H9 (cell line): ENCODE measurements around the gene ATF6. TPM values are rescaled to one million over a fixed set of nuclear protein-coding genes. Genes with fewer than 3 reads are reported as not detected.

Experiments used
- DNase-seq: peaks from one replicate; pipeline ENCODE4 v3.0.0-alpha.2; 2017
- H2AFZ ChIP-seq: one replicate; pipeline ENCODE4 v1.6.1; 2013; ENCODE audit warnings: mild to moderate bottlenecking, low read length, control low read depth, moderate library complexity
- H2AK5ac ChIP-seq: 2 replicates; pipeline ENCODE4 v1.6.1; 2013; ENCODE audit warnings: low read length, control low read depth, mixed read lengths; ENCODE audit not compliant: insufficient read length
- H2BK120ac ChIP-seq: one replicate; pipeline ENCODE4 v1.6.1; 2013; ENCODE audit warnings: low read depth, mild to moderate bottlenecking, low read length, control low read depth, inconsistent platforms; ENCODE audit not compliant: poor library complexity, severe bottlenecking
- H2BK12ac ChIP-seq: 2 replicates; pipeline ENCODE4 v1.6.1; 2013; ENCODE audit warnings: low read length, control low read depth, mixed read lengths, low read depth; ENCODE audit not compliant: insufficient read length
- H2BK15ac ChIP-seq: 2 replicates; pipeline ENCODE4 v1.6.1; 2013; ENCODE audit warnings: low read depth, low read length, control low read depth
- H2BK20ac ChIP-seq: one replicate; pipeline ENCODE4 v1.6.1; 2013; ENCODE audit warnings: low read depth, mild to moderate bottlenecking, low read length, control low read depth, inconsistent platforms; ENCODE audit not compliant: poor library complexity, severe bottlenecking
- H2BK5ac ChIP-seq: 2 replicates; pipeline ENCODE4 v1.6.1; 2013; ENCODE audit warnings: low read length, control low read depth, mixed read lengths; ENCODE audit not compliant: insufficient read length
- H3K14ac ChIP-seq: 2 replicates; pipeline ENCODE4 v1.6.1; 2013; ENCODE audit warnings: low read length, control low read depth; ENCODE audit not compliant: insufficient read depth
- H3K18ac ChIP-seq: 2 replicates; pipeline ENCODE4 v1.6.1; 2013; ENCODE audit warnings: low read depth, mild to moderate bottlenecking, mixed read lengths, low read length, control low read depth; ENCODE audit not compliant: insufficient read length
- H3K23ac ChIP-seq: 2 replicates; pipeline ENCODE4 v1.6.1; 2013; ENCODE audit warnings: low read length, control low read depth, mixed read lengths, low read depth; ENCODE audit not compliant: insufficient read length
- H3K23me2 ChIP-seq: 2 replicates; pipeline ENCODE4 v1.6.1; 2013; ENCODE audit warnings: low read depth, mild to moderate bottlenecking, mixed read lengths, low read length, control low read depth; ENCODE audit not compliant: insufficient read length, poor library complexity, severe bottlenecking
- H3K27ac ChIP-seq: 2 replicates; pipeline ENCODE4 v1.5.1; 2013; ENCODE audit warnings: low read length, control low read depth, mixed read lengths, low read depth; ENCODE audit not compliant: insufficient read length
- H3K27me3 ChIP-seq: 2 replicates; pipeline ENCODE4 v1.6.1; 2013; ENCODE audit warnings: low read length, control low read depth, inconsistent platforms; ENCODE audit not compliant: insufficient read depth
- H3K4ac ChIP-seq: 2 replicates; pipeline ENCODE4 v1.6.1; 2013; ENCODE audit warnings: low read depth, mild to moderate bottlenecking, control low read depth, inconsistent platforms, low read length, moderate library complexity
- H3K4me1 ChIP-seq: 2 replicates; pipeline ENCODE4 v1.6.1; 2013; ENCODE audit warnings: low read length, control low read depth, inconsistent platforms; ENCODE audit not compliant: insufficient read depth
- H3K4me2 ChIP-seq: 2 replicates; pipeline ENCODE4 v1.6.1; 2013; ENCODE audit warnings: low read length, control low read depth, mixed read lengths; ENCODE audit not compliant: insufficient read length, insufficient read depth
- H3K56ac ChIP-seq: 2 replicates; pipeline ENCODE4 v1.6.1; 2013; ENCODE audit warnings: low read depth, mild to moderate bottlenecking, mixed read lengths, low read length, control low read depth; ENCODE audit not compliant: insufficient read length
- H3K79me1 ChIP-seq: 2 replicates; pipeline ENCODE4 v1.6.1; 2013; ENCODE audit warnings: low read depth, mild to moderate bottlenecking, moderate library complexity, low read length, control low read depth, inconsistent platforms; ENCODE audit not compliant: insufficient read depth, poor library complexity, severe bottlenecking
- H3K79me2 ChIP-seq: 2 replicates; pipeline ENCODE4 v1.6.1; 2013; ENCODE audit warnings: low read length, control low read depth, inconsistent platforms; ENCODE audit not compliant: insufficient read depth
- H3K9ac ChIP-seq: 2 replicates; pipeline ENCODE4 v1.6.1; 2013; ENCODE audit warnings: low read length, control low read depth, mixed read lengths; ENCODE audit not compliant: insufficient read length; ENCODE audit errors: extremely low read depth
- H3K9me3 ChIP-seq: one replicate; pipeline ENCODE4 v1.6.1; 2013; ENCODE audit warnings: low read depth, low read length, inconsistent platforms; ENCODE audit not compliant: control insufficient read depth
- H3T11ph ChIP-seq: one replicate; pipeline ENCODE4 v1.6.1; 2013; ENCODE audit warnings: mild to moderate bottlenecking, low read length, control low read depth, inconsistent platforms
- H4K20me1 ChIP-seq: one replicate; pipeline ENCODE4 v1.6.1; 2013; ENCODE audit not compliant: control insufficient read depth, insufficient read length, insufficient read depth
- H4K5ac ChIP-seq: 2 replicates; pipeline ENCODE4 v1.6.1; 2013; ENCODE audit warnings: low read depth, mild to moderate bottlenecking, mixed read lengths, low read length, control low read depth; ENCODE audit not compliant: insufficient read length
- H4K8ac ChIP-seq: replicated peaks from 2 replicates; pipeline ENCODE4 v1.6.1; 2013; ENCODE audit warnings: low read length, control low read depth, mixed read lengths, low read depth; ENCODE audit not compliant: insufficient read length
- H4K91ac ChIP-seq: 2 replicates; pipeline ENCODE4 v1.6.1; 2013; ENCODE audit warnings: low read depth, mild to moderate bottlenecking, moderate library complexity, mixed read lengths, low read length, control low read depth; ENCODE audit not compliant: insufficient read length
- H3K27ac Mint-ChIP-seq, 3 experiments: 2 replicates in 2 of 3; 3 replicates in 1 of 3; pipeline ENCODE4 v1.8.0; 2020 to 2021; ENCODE audit warnings: mixed read lengths in 3 of 3, mild to moderate bottlenecking in 1 of 3, moderate library complexity in 1 of 3
- H3K27me3 Mint-ChIP-seq: 2 replicates; pipeline ENCODE4 v1.8.0; 2021; ENCODE audit warnings: low read depth, mild to moderate bottlenecking, moderate library complexity, mixed read lengths
- H3K36me3 Mint-ChIP-seq, 3 experiments: 2 replicates in 2 of 3; 3 replicates in 1 of 3; pipeline ENCODE4 v1.8.0; 2020 to 2021; ENCODE audit warnings: low read depth in 3 of 3, mixed read lengths in 3 of 3; ENCODE audit not compliant: insufficient read depth in 1 of 3
- H3K4me1 Mint-ChIP-seq, 2 experiments: 2 replicates each; pipeline ENCODE4 v1.8.0; 2020; ENCODE audit warnings: mixed read lengths in 2 of 2
- H3K4me3 Mint-ChIP-seq, 2 experiments: 2 replicates in 1 of 2; 3 replicates in 1 of 2; pipeline ENCODE4 v1.8.0; 2020 to 2021; ENCODE audit warnings: mild to moderate bottlenecking in 2 of 2, mixed read lengths in 2 of 2, moderate library complexity in 1 of 2
- H3K9me3 Mint-ChIP-seq, 2 experiments: 2 replicates in 1 of 2; 3 replicates in 1 of 2; pipeline ENCODE4 v1.8.0; 2020; ENCODE audit warnings: mild to moderate bottlenecking in 2 of 2, mixed read lengths in 2 of 2, moderate library complexity in 1 of 2
- total RNA-seq: library from RNA; stranded (reverse); gene quantifications from 2 replicates; pipeline ENCODE4 v1.2.1, GENCODE V29; 2021
- TF ChIP-seq, protein P1 (sequence below): fragments of 200-600 bp; sonication (generic); conservative IDR thresholded peaks from 3 replicates; pipeline ENCODE4 v1.8.0; 2021; ENCODE audit warnings: antibody characterized with exemption, mild to moderate bottlenecking

Gene ATF6
- total RNA-seq, 1 experiment from 2014 or later = 11.2 TPM

GRCh38 chr1:161863549-161863948 is 97.4 kb downstream of the ATF6 start:
- Histone ChIP-seq H3K27ac (no peak overlapping the region), H3K23ac (no peak overlapping the region), H2BK120ac (no peak overlapping the region), H3K79me1 (no peaks in the 10 kb centered on the region), H3K9me3 (no peaks in the 10 kb centered on the region), H3K4ac (no peak overlapping the region), H4K91ac (no peak overlapping the region), H2BK5ac (no peak overlapping the region), H3K14ac (no peak overlapping the region), H3K4me1 (no peaks in the 10 kb centered on the region), H3K79me2 (no peaks in the 10 kb centered on the region), H2AK5ac (no peak overlapping the region), H2AFZ (no peak overlapping the region), H3K4me2 (no peak overlapping the region), H3K9ac (no peak overlapping the region), H4K20me1 (no peaks in the 10 kb centered on the region), H2BK20ac (no peak overlapping the region), H3K27me3 (no peaks in the 10 kb centered on the region), H3K18ac (no peak overlapping the region), H3K23me2 (no peaks in the 10 kb centered on the region), H3T11ph (no peak overlapping the region), H3K56ac (no peak overlapping the region), H2BK15ac (no peak overlapping the region), H4K8ac (no peak overlapping the region), H2BK12ac (no peak overlapping the region), H4K5ac (no peak overlapping the region)
- Mint-ChIP-seq H3K27ac (no peak overlapping the region), H3K27me3 (no peaks in the 10 kb centered on the region), H3K9me3 (no peaks in the 10 kb centered on the region), H3K4me1 (no peaks in the 10 kb centered on the region), H3K4me3 (no peak overlapping the region), H3K36me3 (peaks cover 0 to 1% (median 0%) of the 10 kb centered on the region in 3 experiments; a peak in 1 of 7 replicates)
- TF ChIP-seq, protein P1, sequence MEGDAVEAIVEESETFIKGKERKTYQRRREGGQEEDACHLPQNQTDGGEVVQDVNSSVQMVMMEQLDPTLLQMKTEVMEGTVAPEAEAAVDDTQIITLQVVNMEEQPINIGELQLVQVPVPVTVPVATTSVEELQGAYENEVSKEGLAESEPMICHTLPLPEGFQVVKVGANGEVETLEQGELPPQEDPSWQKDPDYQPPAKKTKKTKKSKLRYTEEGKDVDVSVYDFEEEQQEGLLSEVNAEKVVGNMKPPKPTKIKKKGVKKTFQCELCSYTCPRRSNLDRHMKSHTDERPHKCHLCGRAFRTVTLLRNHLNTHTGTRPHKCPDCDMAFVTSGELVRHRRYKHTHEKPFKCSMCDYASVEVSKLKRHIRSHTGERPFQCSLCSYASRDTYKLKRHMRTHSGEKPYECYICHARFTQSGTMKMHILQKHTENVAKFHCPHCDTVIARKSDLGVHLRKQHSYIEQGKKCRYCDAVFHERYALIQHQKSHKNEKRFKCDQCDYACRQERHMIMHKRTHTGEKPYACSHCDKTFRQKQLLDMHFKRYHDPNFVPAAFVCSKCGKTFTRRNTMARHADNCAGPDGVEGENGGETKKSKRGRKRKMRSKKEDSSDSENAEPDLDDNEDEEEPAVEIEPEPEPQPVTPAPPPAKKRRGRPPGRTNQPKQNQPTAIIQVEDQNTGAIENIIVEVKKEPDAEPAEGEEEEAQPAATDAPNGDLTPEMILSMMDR = no peak
- DNase-seq = no peak
